ENCODE measurements around the gene ABCD1. TPM values are rescaled to one million over a fixed set of nuclear protein-coding genes. Genes with fewer than 3 reads are reported as not detected.
A peak's percentile ranks its signal among the peaks of the same experiment; 100 is the strongest.

The ABCD1 gene
- polyA plus RNA-seq, 3 donors = 5.6 to 22.5 (median 5.8) TPM

DNA sequence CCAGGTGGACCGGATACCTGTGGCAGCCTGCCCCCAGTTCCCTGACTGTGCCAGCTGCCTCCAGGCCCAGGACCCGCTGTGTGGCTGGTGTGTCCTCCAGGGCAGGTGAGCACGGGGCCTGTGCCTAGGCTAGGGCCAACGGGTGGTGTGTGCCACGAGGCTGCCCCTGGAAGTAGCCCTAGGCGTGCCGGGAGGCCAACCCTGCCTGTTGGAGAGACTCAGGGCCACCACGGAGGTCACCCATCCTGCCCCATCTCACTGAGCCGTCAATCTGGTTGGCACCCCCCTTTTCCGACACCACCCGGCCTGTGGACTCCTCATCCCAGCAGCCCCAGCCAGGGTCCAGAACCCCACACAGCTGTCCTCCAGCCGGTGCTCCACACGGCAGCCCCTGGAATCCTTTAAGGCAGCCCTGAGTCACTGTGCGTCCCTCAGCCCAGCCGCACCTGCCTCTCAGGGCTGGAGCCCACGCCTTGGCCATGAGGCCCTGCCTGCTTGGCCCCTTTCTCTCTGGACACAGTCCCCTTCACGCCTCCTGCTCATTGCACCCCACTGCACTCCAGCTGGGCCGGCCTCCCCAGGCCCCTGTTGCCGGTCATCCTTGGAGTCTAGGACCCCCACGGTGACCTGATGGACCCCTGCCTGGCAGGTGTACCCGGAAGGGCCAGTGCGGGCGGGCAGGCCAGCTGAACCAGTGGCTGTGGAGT is 44.7 kb downstream of the ABCD1 start:
- Histone ChIP-seq H3K4me1 (ENCODE audit: control insufficient read depth in 1 of 2, insufficient read depth in 2 of 2, low read length in 2 of 2) (peaks cover 0 to 5% of the 10 kb centered on the region in 2 donors), H3K4me3 (replicated peaks in 1 of 3; ENCODE audit: low read depth in 2 of 3, low read length in 3 of 3) (no peak overlapping the region), H2AFZ (ENCODE audit: insufficient read depth, low read depth, low read length, poor library complexity, severe bottlenecking) (no peak overlapping the region), H3K36me3 (replicated peaks in 1 of 2; ENCODE audit: control insufficient read depth in 1 of 2, insufficient read depth in 2 of 2, low read length in 2 of 2) (no peaks in the 10 kb centered on the region), H3K4me2 (replicated peaks; ENCODE audit: extremely low read depth, low read length, poor library complexity, severe bottlenecking) (no peak overlapping the region), H4K20me1 (ENCODE audit: insufficient read depth, low read length) (no peaks in the 10 kb centered on the region), H3K9me3 (replicated peaks in 1 of 2; ENCODE audit: control insufficient read depth in 1 of 2, insufficient read depth in 1 of 2, low read length in 2 of 2) (no peaks in the 10 kb centered on the region), H3K79me2 (ENCODE audit: insufficient read depth, low read length) (no peaks in the 10 kb centered on the region), H3K27ac (ENCODE audit: low read depth in 1 of 2, low read length in 2 of 2) (no peak overlapping the region), H3K9ac (ENCODE audit: insufficient read depth, low read length, poor library complexity, severe bottlenecking) (no peak overlapping the region), H3K27me3 (ENCODE audit: control insufficient read depth in 2 of 2, insufficient read depth in 2 of 2, low read length in 2 of 2) (no peaks in the 10 kb centered on the region)
- Mint-ChIP-seq H3K4me3 (no peak overlapping the region), H3K9me3 (peaks cover 0 to 3% (median 0%) of the 10 kb centered on the region in 7 donors), H3K27me3 (ENCODE audit: low read depth in 3 of 3) (peaks cover 1 to 16% (median 4%) of the 10 kb centered on the region in 3 donors), H3K27ac (peak overlapping the region in 2 of 7 donors; percentile 33 to 71), H3K4me1 (peaks cover 10% of the 10 kb centered on the region), H3K36me3 (no peaks in the 10 kb centered on the region)
- intact Hi-C loops (cut with micrococcal nuclease) = loop anchor here in 1 of 2 donors (10.0 kb wide), 2 partner anchors 155 to 185 kb away; partner anchors contain the start of gene ARHGAP4
- TF ChIP-seq, protein P1, sequence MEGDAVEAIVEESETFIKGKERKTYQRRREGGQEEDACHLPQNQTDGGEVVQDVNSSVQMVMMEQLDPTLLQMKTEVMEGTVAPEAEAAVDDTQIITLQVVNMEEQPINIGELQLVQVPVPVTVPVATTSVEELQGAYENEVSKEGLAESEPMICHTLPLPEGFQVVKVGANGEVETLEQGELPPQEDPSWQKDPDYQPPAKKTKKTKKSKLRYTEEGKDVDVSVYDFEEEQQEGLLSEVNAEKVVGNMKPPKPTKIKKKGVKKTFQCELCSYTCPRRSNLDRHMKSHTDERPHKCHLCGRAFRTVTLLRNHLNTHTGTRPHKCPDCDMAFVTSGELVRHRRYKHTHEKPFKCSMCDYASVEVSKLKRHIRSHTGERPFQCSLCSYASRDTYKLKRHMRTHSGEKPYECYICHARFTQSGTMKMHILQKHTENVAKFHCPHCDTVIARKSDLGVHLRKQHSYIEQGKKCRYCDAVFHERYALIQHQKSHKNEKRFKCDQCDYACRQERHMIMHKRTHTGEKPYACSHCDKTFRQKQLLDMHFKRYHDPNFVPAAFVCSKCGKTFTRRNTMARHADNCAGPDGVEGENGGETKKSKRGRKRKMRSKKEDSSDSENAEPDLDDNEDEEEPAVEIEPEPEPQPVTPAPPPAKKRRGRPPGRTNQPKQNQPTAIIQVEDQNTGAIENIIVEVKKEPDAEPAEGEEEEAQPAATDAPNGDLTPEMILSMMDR (IDR thresholded peaks at IDR 0.05) = no peak
- WGBS (ENCODE audit: insufficient coverage) = 98% methylated on average over 9 of the region's 23 CpGs
- DNase-seq = peak in 1 of 3 donors; percentile 0

DNA sequence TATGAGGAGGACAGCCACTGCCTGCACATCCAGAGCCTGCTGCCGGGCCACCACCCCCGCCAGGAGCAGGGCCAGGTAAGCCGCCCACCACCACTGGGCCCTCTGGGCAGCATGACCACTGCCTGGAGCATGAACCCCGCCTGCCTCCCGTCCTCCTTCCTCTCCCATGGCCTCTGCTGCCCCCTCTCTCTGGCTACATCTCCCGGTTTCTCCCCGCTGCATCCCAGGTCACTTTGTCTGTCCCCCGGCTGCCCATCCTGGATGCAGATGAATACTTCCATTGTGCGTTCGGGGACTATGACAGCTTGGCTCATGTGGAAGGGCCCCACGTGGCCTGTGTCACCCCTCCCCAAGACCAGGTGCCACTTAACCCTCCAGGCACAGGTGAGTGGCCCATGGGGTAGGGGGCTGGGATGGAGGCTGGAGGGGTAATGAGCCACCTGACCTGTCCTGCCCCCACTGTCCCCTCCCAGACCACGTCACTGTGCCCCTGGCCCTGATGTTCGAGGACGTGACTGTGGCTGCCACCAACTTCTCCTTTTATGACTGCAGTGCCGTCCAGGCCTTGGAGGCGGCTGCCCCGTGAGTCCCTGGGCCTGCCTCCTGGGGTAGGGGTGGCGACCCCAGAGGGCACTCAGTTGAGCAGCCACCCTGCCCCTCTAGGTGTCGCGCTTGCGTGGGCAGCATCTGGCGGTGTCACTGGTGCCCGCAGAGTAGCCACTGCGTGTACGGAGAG is 45.4 kb downstream of the ABCD1 start:
- H4K20me1 ChIP-seq (ENCODE audit: insufficient read depth, low read length) = no peaks in the 10 kb centered on the region
- no peak overlapping the region for H3K4me2 ChIP-seq (replicated peaks; ENCODE audit: extremely low read depth, low read length, poor library complexity, severe bottlenecking)
- Mint-ChIP-seq H3K9me3 (peaks cover 0 to 4% (median 0%) of the 10 kb centered on the region in 7 donors), H3K27me3 (ENCODE audit: low read depth in 3 of 3) (peaks cover 1 to 16% (median 4%) of the 10 kb centered on the region in 3 donors), H3K4me3 (no peak overlapping the region), H3K4me1 (peaks cover 10% of the 10 kb centered on the region), H3K27ac (no peak overlapping the region), H3K36me3 (no peaks in the 10 kb centered on the region)
- H3K36me3 ChIP-seq (replicated peaks in 1 of 2; ENCODE audit: control insufficient read depth in 1 of 2, insufficient read depth in 2 of 2, low read length in 2 of 2) = no peaks in the 10 kb centered on the region
- intact Hi-C loops (cut with micrococcal nuclease) = loop anchor here in 1 of 2 donors (10.0 kb wide), 2 partner anchors 155 to 185 kb away; partner anchors contain the start of gene ARHGAP4
- H3K27ac ChIP-seq (ENCODE audit: low read depth in 1 of 2, low read length in 2 of 2) = no peak overlapping the region
- no peaks in the 10 kb centered on the region for H3K9me3 ChIP-seq (replicated peaks in 1 of 2; ENCODE audit: control insufficient read depth in 1 of 2, insufficient read depth in 1 of 2, low read length in 2 of 2)
- peaks cover 0 to 5% of the 10 kb centered on the region in 2 donors for H3K4me1 ChIP-seq (ENCODE audit: control insufficient read depth in 1 of 2, insufficient read depth in 2 of 2, low read length in 2 of 2)
- H3K4me3 ChIP-seq (replicated peaks in 1 of 3; ENCODE audit: low read depth in 2 of 3, low read length in 3 of 3) = no peak overlapping the region
- H3K27me3 ChIP-seq (ENCODE audit: control insufficient read depth in 2 of 2, insufficient read depth in 2 of 2, low read length in 2 of 2) = no peaks in the 10 kb centered on the region
- TF ChIP-seq, protein P1 (IDR thresholded peaks at IDR 0.05) = no peak
- no peak overlapping the region for H2AFZ ChIP-seq (ENCODE audit: insufficient read depth, low read depth, low read length, poor library complexity, severe bottlenecking)
- H3K9ac ChIP-seq (ENCODE audit: insufficient read depth, low read length, poor library complexity, severe bottlenecking) = no peak overlapping the region
- peak in 1 of 3 donors; percentile 0 for DNase-seq
- H3K79me2 ChIP-seq (ENCODE audit: insufficient read depth, low read length) = no peaks in the 10 kb centered on the region
- WGBS (ENCODE audit: insufficient coverage) = 74% methylated on average over 8 of the region's 25 CpGs

Data from CD14-positive monocyte (primary cell).